Thyroid gland (tissue), 4 donors: ENCODE data around the gene SP3.

Source experiments
- CTCF ChIP-seq, 6 experiments: fragments of 200-600 bp in 3 of 6; fragments of 450-650 bp in 3 of 6; sonication (generic) in 3 of 6; IDR thresholded peaks; one replicate each; pipeline ENCODE4 v1.5.1; 2016 to 2019; ENCODE audit warnings: antibody characterized with exemption in 6 of 6, mild to moderate bottlenecking in 2 of 6, inconsistent platforms in 1 of 6, moderate library complexity in 1 of 6
- POLR2A ChIP-seq, 2 donors: fragments of 450-650 bp; IDR thresholded peaks; one replicate each; pipeline ENCODE4 v1.6.1; 2017; ENCODE audit warnings: antibody characterized with exemption in 2 of 2, mild to moderate bottlenecking in 2 of 2, moderate library complexity in 1 of 2

- TF ChIP-seq CTCF (IDR thresholded peaks at IDR 0.05) (no peak), POLR2A (IDR thresholded peaks at IDR 0.05) (no peak)
Observed at GRCh38 chr2:173872714-173873113, 92.5 kb downstream of the SP3 start.
